Measurements from ENCODE around the gene NKAIN1.

GRCh38 chr1:31221072-31221471 lies 18.6 kb downstream of the NKAIN1 start:
- TF ChIP-seq, protein P1, sequence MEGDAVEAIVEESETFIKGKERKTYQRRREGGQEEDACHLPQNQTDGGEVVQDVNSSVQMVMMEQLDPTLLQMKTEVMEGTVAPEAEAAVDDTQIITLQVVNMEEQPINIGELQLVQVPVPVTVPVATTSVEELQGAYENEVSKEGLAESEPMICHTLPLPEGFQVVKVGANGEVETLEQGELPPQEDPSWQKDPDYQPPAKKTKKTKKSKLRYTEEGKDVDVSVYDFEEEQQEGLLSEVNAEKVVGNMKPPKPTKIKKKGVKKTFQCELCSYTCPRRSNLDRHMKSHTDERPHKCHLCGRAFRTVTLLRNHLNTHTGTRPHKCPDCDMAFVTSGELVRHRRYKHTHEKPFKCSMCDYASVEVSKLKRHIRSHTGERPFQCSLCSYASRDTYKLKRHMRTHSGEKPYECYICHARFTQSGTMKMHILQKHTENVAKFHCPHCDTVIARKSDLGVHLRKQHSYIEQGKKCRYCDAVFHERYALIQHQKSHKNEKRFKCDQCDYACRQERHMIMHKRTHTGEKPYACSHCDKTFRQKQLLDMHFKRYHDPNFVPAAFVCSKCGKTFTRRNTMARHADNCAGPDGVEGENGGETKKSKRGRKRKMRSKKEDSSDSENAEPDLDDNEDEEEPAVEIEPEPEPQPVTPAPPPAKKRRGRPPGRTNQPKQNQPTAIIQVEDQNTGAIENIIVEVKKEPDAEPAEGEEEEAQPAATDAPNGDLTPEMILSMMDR (IDR thresholded peaks at IDR 0.05; ENCODE audit: poor library complexity, severe bottlenecking), result no peak
- no peak for TF ChIP-seq POLR2AphosphoS5 (IDR thresholded peaks at IDR 0.05)
- no peak for TF ChIP-seq EZH2 (IDR thresholded peaks at IDR 0.05; ENCODE audit: borderline replicate concordance, insufficient read depth, low read length, poor library complexity, severe bottlenecking)
- no peak for TF ChIP-seq MXI1 (conservative IDR thresholded peaks at IDR 0.05; ENCODE audit: poor library complexity, severe bottlenecking)
- no peak for TF ChIP-seq EP300 (conservative IDR thresholded peaks at IDR 0.05; ENCODE audit: poor library complexity, severe bottlenecking)
- TF ChIP-seq RAD21 (conservative IDR thresholded peaks at IDR 0.05), result no peak
- TF ChIP-seq REST (IDR thresholded peaks at IDR 0.05; ENCODE audit: borderline replicate concordance), result no peak
- TF ChIP-seq TAF1 (IDR thresholded peaks at IDR 0.05; ENCODE audit: low read depth), result no peak
- no peak for TF ChIP-seq SMC3 (conservative IDR thresholded peaks at IDR 0.05; ENCODE audit: poor library complexity)

Data from neural cell (in vitro differentiated cells).